NCI-H510A (cell line): Measurements from ENCODE around the gene ATP6V1F.

Experiments used
- DNase-seq: peaks from one replicate; lab custom pipeline; 2025; lab: John Stamatoyannopoulos, UW

Gene ATP6V1F

GRCh38 chr7:128849156-128849515, 13.5 kb upstream of the ATP6V1F start:
- no peak for DNase-seq

GRCh38 chr7:128849804-128850490, 12.7 kb upstream of the ATP6V1F start:
- DNase-seq, result no peak

GRCh38 chr7:128852537-128853254, 10.0 kb upstream of the ATP6V1F start:
- DNase-seq, result no peak

- DNase-seq, result no peak
Measured at GRCh38 chr7:128853799-128854198, 8.9 kb upstream of the ATP6V1F start.

GRCh38 chr7:128854396-128854795, 8.3 kb upstream of the ATP6V1F start:
- DNase-seq, result no peak

GRCh38 chr7:128855559-128855958, 7.1 kb upstream of the ATP6V1F start:
- DNase-seq, result no peak

- no peak for DNase-seq
Measured at GRCh38 chr7:128856001-128856718, 6.5 kb upstream of the ATP6V1F start.

GRCh38 chr7:128858380-128859231, 4.0 kb upstream of the ATP6V1F start:
- no peak for DNase-seq

- no peak for DNase-seq
Measured at GRCh38 chr7:128859232-128860157, 3.2 kb upstream of the ATP6V1F start.

- DNase-seq, result no peak
Measured at GRCh38 chr7:128860158-128861073, 2.2 kb upstream of the ATP6V1F start.

- no peak for DNase-seq
Measured at GRCh38 chr7:128861957-128862570, 592 bp upstream of the ATP6V1F start.

GRCh38 chr7:128863433-128863989, 855 bp downstream of the ATP6V1F start:
- peak; percentile 31 for DNase-seq

- no peak for DNase-seq
Measured at GRCh38 chr7:128865303-128865702, 2.6 kb downstream of the ATP6V1F start.

GRCh38 chr7:128865996-128866877, 3.6 kb downstream of the ATP6V1F start:
- no peak for DNase-seq

- DNase-seq, result no peak
Measured at GRCh38 chr7:128867241-128867640, 4.6 kb downstream of the ATP6V1F start.

- DNase-seq, result peak; percentile 48
Measured at GRCh38 chr7:128867842-128868623, 5.4 kb downstream of the ATP6V1F start.

GRCh38 chr7:128868624-128869137, 6.0 kb downstream of the ATP6V1F start:
- DNase-seq, result no peak
